ENCODE measurements around the gene GLT1D1. TPM values are rescaled to one million over a fixed set of nuclear protein-coding genes. Genes with fewer than 3 reads are reported as not detected.

GLT1D1 gene
- total and polyA plus RNA-seq, 2 of the 8 experiments (the other 6 are each of a cell fraction or from before 2014, with no cell fraction given): 1.5 to 3.6 TPM

DNA sequence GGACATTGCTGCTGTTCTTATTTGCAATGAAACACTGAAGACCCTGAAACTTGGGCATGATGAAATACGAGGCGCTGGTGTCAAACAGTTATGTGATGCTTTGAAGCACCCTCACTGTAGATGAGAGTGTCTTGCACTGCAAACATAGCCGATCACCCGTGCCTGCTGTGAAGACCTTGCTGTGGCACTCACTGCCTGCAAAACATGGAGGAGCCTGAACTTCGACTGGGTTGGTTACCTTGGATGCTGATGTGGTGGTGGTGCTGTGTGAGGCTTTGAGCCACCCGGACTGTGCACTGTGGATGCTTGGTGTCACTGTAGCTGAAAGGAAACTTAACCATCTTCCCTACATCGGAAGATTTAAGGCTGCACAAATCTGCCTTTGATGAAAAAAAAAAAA lies 162.9 kb downstream of the GLT1D1 start:
- Histone ChIP-seq H4K8ac (ENCODE audit: extremely low read depth, insufficient read depth, low read length) (no peak overlapping the region), H2BK5ac (ENCODE audit: low read depth, low read length) (no peak overlapping the region), H4K20me1 (replicated peaks in 1 of 2; ENCODE audit: control insufficient read depth in 1 of 2, insufficient read depth in 2 of 2, low read length in 2 of 2) (no peaks in the 10 kb centered on the region), H4K5ac (ENCODE audit: insufficient read length, low read depth, low read length) (no peak overlapping the region), H2AK5ac (ENCODE audit: low read depth, low read length) (no peak overlapping the region), H2BK15ac (ENCODE audit: low read length) (no peak overlapping the region), H4K91ac (replicated peaks; ENCODE audit: insufficient read length, low read length) (no peak overlapping the region), H3K23me2 (ENCODE audit: low read depth, low read length) (no peaks in the 10 kb centered on the region), H2BK120ac (replicated peaks; ENCODE audit: low read depth, low read length) (no peak overlapping the region), H2BK12ac (ENCODE audit: low read depth, low read length) (no peak overlapping the region), H3K36me3 (ENCODE audit: control insufficient read depth in 2 of 4, insufficient read depth in 4 of 4, low read length in 3 of 4) (no peaks in the 10 kb centered on the region), H3K18ac (ENCODE audit: extremely low read depth, low read length) (no peak overlapping the region), H3K27ac (ENCODE audit: low read depth, low read length) (no peak overlapping the region), H2BK20ac (ENCODE audit: low read length) (no peak overlapping the region), H3K4ac (replicated peaks; ENCODE audit: insufficient read length, low read depth, low read length) (no peak overlapping the region), H3K4me2 (ENCODE audit: insufficient read depth in 1 of 2, low read depth in 2 of 2, low read length in 2 of 2) (no peak overlapping the region), H3K79me2 (ENCODE audit: control insufficient read depth in 1 of 2, insufficient read depth in 2 of 2, low read length in 2 of 2) (no peaks in the 10 kb centered on the region), H3K27me3 (replicated peaks in 1 of 4; ENCODE audit: control insufficient read depth in 3 of 4, extremely low read depth in 1 of 4, insufficient read depth in 3 of 4, low read length in 3 of 4) (no peaks in the 10 kb centered on the region), H3K23ac (ENCODE audit: insufficient read length) (no peak overlapping the region), H3K14ac (ENCODE audit: insufficient read length) (no peak overlapping the region), H3K9me3 (ENCODE audit: insufficient read depth in 2 of 2, low read depth in 1 of 2, low read length in 1 of 2) (peaks cover 0 to 2% of the 10 kb centered on the region in 2 experiments; a peak in 2 of 4 replicates), H2AFZ (ENCODE audit: low read length) (no peak overlapping the region), H3K4me3 (ENCODE audit: extremely low read depth in 1 of 4, insufficient read depth in 2 of 4, low read depth in 3 of 4, low read length in 4 of 4) (no peak overlapping the region), H3K4me1 (replicated peaks in 1 of 4; ENCODE audit: control insufficient read depth in 3 of 4, insufficient read depth in 4 of 4, low read length in 3 of 4) (no peaks in the 10 kb centered on the region), H3K9ac (replicated peaks in 1 of 4; ENCODE audit: extremely low read depth in 1 of 4, low read depth in 3 of 4, low read length in 3 of 4) (no peak overlapping the region), H3K79me1 (ENCODE audit: low read depth, low read length) (no peaks in the 10 kb centered on the region), H3K56ac (replicated peaks; ENCODE audit: insufficient read length, low read depth, low read length) (no peak overlapping the region)
- ChIA-PET CTCF (ENCODE audit: partially characterized antibody) (no interaction called here), POLR2A (ENCODE audit: partially characterized antibody) (no interaction called here)
- DNase-seq (ENCODE audit: low read depth in 1 of 2, low spot score in 2 of 2) (no peak), FAIRE-seq (no peak)
- WGBS, 2 experiments (ENCODE audit: extremely low coverage in 1 of 2, insufficient coverage in 1 of 2, insufficient read length in 1 of 2, insufficient replicate concordance in 2 of 2, low coverage in 1 of 2, low lambda C conversion rate in 2 of 2, missing lambda C conversion rate in 1 of 2): 85% methylated on average over 7 of the region's 7 CpGs; no CpG with 5 or more reads in 1 of the 2 experiments
- no peak for TF ChIP-seq GABPA (IDR thresholded peaks at IDR 0.05; ENCODE audit: borderline replicate concordance, insufficient read depth, low read length)

Measured in H1 (cell line).